Activated CD4-positive, alpha-beta T cell treated with anti-CD3 and anti-CD28 coated beads, Interleukin-2, amount 50 U/mL, for 48 hours (primary cell): ENCODE results near the gene SHISA6.

ENCODE experiments used
- DNase-seq, 2 experiments: peaks; one replicate each; pipeline ENCODE4 v3.0.0-alpha.2; 2020

The SHISA6 gene

GRCh38 chr17:11363565-11364117, 122.6 kb downstream of the SHISA6 start:
- no peak for DNase-seq

GRCh38 chr17:11366272-11366850, 125.3 kb downstream of the SHISA6 start:
- DNase-seq, result no peak

- DNase-seq, result no peak
These were observed 128.6 kb downstream of the SHISA6 start for GRCh38 chr17:11369575-11369974.

- DNase-seq, result no peak
These were observed 131.7 kb downstream of the SHISA6 start for GRCh38 chr17:11372692-11373091.

GRCh38 chr17:11378506-11378905, 137.5 kb downstream of the SHISA6 start:
- no peak for DNase-seq

- no peak for DNase-seq
These were observed 139.7 kb downstream of the SHISA6 start for GRCh38 chr17:11380761-11381160.

- DNase-seq, result no peak
These were observed 142.1 kb downstream of the SHISA6 start for GRCh38 chr17:11383157-11383556.

- no peak for DNase-seq
These were observed 143.1 kb downstream of the SHISA6 start for GRCh38 chr17:11384131-11384530.

- no peak for DNase-seq
These were observed 146.6 kb downstream of the SHISA6 start for GRCh38 chr17:11387610-11388009.

- DNase-seq, result no peak
These were observed 147.0 kb downstream of the SHISA6 start for GRCh38 chr17:11388054-11388453.

- DNase-seq, result no peak
These were observed 148.6 kb downstream of the SHISA6 start for GRCh38 chr17:11389583-11389982.

GRCh38 chr17:11391134-11391533, 150.1 kb downstream of the SHISA6 start:
- DNase-seq, result no peak

- no peak for DNase-seq
These were observed 163.6 kb downstream of the SHISA6 start for GRCh38 chr17:11404431-11405276.

GRCh38 chr17:11406716-11407115, 165.7 kb downstream of the SHISA6 start:
- DNase-seq, result no peak

- DNase-seq, result no peak
These were observed 171.6 kb downstream of the SHISA6 start for GRCh38 chr17:11412654-11413053.

- no peak for DNase-seq
These were observed 177.3 kb downstream of the SHISA6 start for GRCh38 chr17:11418342-11418741.

GRCh38 chr17:11430751-11431150, 189.7 kb downstream of the SHISA6 start:
- no peak for DNase-seq

GRCh38 chr17:11438673-11439072, 197.7 kb downstream of the SHISA6 start:
- DNase-seq, result no peak

- DNase-seq, result no peak
These were observed 200.0 kb downstream of the SHISA6 start for GRCh38 chr17:11441004-11441403.

- no peak for DNase-seq
These were observed 205.3 kb downstream of the SHISA6 start for GRCh38 chr17:11446316-11446715.

GRCh38 chr17:11454096-11454495, 213.1 kb downstream of the SHISA6 start:
- DNase-seq, result no peak

- no peak for DNase-seq
These were observed 217.3 kb downstream of the SHISA6 start for GRCh38 chr17:11458279-11458678.

- no peak for DNase-seq
These were observed 218.9 kb downstream of the SHISA6 start for GRCh38 chr17:11459861-11460331.

GRCh38 chr17:11461993-11462548, 221.1 kb downstream of the SHISA6 start:
- no peak for DNase-seq
